ENCODE measurements around the gene CCDC134. TPM values are rescaled to one million over a fixed set of nuclear protein-coding genes. Genes with fewer than 3 reads are reported as not detected.

CCDC134 gene
- total and polyA plus RNA-seq, 2 of the 13 experiments (the other 11 are each of a cell fraction or from before 2014, with no cell fraction given): 4.8 to 17.4 TPM

- peak; percentile 16; the same call in 1 of the 2 replicates for TF ChIP-seq THAP9 (CRISPR knock-in tag; IDR thresholded peaks at IDR 0.05; ENCODE audit: borderline replicate concordance)
- peak; percentile 89 for TF ChIP-seq CEBPB (IDR thresholded peaks at IDR 0.05; ENCODE audit: borderline replicate concordance, low read depth, low read length)
- TF ChIP-seq TCF12 (IDR thresholded peaks at IDR 0.05): no peak
- TF ChIP-seq TCF12 (CRISPR knock-in tag; IDR thresholded peaks at IDR 0.05): 0 out of 2 replicates have a peak, but pooled peaks have one; percentile 21
- TF ChIP-seq SALL1 (CRISPR knock-in tag; IDR thresholded peaks at IDR 0.05): peak; percentile 88
- TF ChIP-seq TMF1 (CRISPR knock-in tag; IDR thresholded peaks at IDR 0.05; ENCODE audit: low read depth): no peak; the same call in 1 of the 2 replicates
- TF ChIP-seq NCOA1 (CRISPR knock-in tag; IDR thresholded peaks at IDR 0.05): no peak
- peak; percentile 92 for TF ChIP-seq HNF1B (CRISPR knock-in tag; IDR thresholded peaks at IDR 0.05)
- 0 out of 2 replicates have a peak, but pooled peaks have one; percentile 27 for TF ChIP-seq ZNF557 (CRISPR knock-in tag; IDR thresholded peaks at IDR 0.05)
- peak; percentile 81 for TF ChIP-seq SP2 (CRISPR knock-in tag; IDR thresholded peaks at IDR 0.05)
- TF ChIP-seq RARG (CRISPR knock-in tag; IDR thresholded peaks at IDR 0.05; ENCODE audit: low read depth): no peak
- TF ChIP-seq ZSCAN20 (CRISPR knock-in tag; IDR thresholded peaks at IDR 0.05; ENCODE audit: borderline replicate concordance): 0 out of 2 replicates have a peak, but pooled peaks have one; percentile 37
- TF ChIP-seq ZBTB38 (CRISPR knock-in tag; IDR thresholded peaks at IDR 0.05): peak; percentile 84
- TF ChIP-seq ZNF362 (CRISPR knock-in tag; IDR thresholded peaks at IDR 0.05; ENCODE audit: borderline replicate concordance): no peak
- TF ChIP-seq FOXK1 (CRISPR knock-in tag; IDR thresholded peaks at IDR 0.05; ENCODE audit: borderline replicate concordance, low read depth): peak; percentile 87; the same call in 1 of the 2 replicates
- TF ChIP-seq MIER3 (CRISPR knock-in tag; IDR thresholded peaks at IDR 0.05; ENCODE audit: borderline replicate concordance): peak; percentile 44; the same call in 1 of the 2 replicates
- TF ChIP-seq ZNF891 (CRISPR knock-in tag; IDR thresholded peaks at IDR 0.05): peak; percentile 55
- TF ChIP-seq MXD1 (CRISPR knock-in tag; IDR thresholded peaks at IDR 0.05): 0 out of 2 replicates have a peak, but pooled peaks have one; percentile 38
- 0 out of 2 replicates have a peak, but pooled peaks have one; percentile 18 for TF ChIP-seq ZNF501 (CRISPR knock-in tag; IDR thresholded peaks at IDR 0.05)
- TF ChIP-seq ZNF580 (CRISPR knock-in tag; IDR thresholded peaks at IDR 0.05; ENCODE audit: borderline replicate concordance, low read depth): peak; percentile 95
- no peak for TF ChIP-seq SCMH1 (CRISPR knock-in tag; IDR thresholded peaks at IDR 0.05; ENCODE audit: borderline replicate concordance)
These were observed 32.3 kb downstream of the CCDC134 start, which contains the start of gene SREBF2 (continued) for GRCh38 chr22:41832553-41833368.
